ENCODE measurements around the gene KCNK17.
"Not testable (repeated sequence)": the region's sequence is repeated elsewhere in the genome, so short reads cannot be mapped to it uniquely, and the experiment has no call there.

KCNK17 gene

DNA sequence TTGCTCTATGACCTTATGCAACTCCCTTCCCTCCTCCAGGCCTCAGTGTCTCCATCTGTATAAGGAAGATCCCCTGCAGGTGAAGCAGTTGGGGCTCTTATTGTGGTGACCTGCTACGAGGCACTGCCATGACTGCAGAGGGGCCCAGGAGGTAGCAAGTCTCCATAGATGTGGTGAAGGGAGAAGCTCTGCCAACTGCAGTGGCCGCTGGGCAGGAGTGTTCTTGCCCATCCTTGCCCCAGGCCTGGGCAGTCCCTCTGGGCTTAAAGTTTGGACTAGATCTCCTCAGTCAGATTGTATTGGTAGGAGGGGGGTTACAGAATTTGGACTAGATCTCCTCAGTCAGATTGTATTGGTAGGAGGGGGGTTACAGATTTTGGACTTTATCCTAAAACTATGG is 12.2 kb downstream of the KCNK17 start:
- no peak for DNase-seq

- DNase-seq, result no peak
Observed at GRCh38 chr6:39301606-39302005, 12.6 kb downstream of the KCNK17 start.

GRCh38 chr6:39300739-39301138 is 13.5 kb downstream of the KCNK17 start:
- DNase-seq, result no peak

GRCh38 chr6:39298061-39298460 is 16.2 kb downstream of the KCNK17 start:
- no peak for DNase-seq

- no peak for DNase-seq
Observed at GRCh38 chr6:39296745-39297640, 17.2 kb downstream of the KCNK17 start.

GRCh38 chr6:39295611-39296011 is 18.6 kb downstream of the KCNK17 start:
- DNase-seq, result no peak

GRCh38 chr6:39294899-39295298 is 19.3 kb downstream of the KCNK17 start:
- DNase-seq, result no peak

- no peak for DNase-seq
Observed at GRCh38 chr6:39294133-39294532, 20.1 kb downstream of the KCNK17 start.

DNA sequence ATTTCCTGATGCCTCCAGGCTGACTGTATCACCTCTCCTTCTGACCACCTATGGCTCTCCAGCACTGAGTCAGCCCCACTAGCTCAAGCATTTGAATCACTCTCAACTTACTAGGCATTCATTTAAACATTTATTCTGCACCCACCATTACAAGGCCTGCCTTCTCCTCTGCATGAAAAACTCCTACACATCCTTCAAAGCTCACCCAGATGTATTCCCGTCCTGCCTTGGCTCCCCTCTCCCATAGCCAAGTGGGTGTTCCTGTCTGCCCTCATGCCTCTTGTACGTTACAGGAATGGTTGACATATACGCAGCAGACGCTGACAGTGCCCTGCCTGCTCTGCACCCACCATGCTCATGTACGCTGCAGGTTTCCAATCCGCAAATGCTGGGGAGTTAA is 21.6 kb downstream of the KCNK17 start:
- DNase-seq, result no peak

DNA sequence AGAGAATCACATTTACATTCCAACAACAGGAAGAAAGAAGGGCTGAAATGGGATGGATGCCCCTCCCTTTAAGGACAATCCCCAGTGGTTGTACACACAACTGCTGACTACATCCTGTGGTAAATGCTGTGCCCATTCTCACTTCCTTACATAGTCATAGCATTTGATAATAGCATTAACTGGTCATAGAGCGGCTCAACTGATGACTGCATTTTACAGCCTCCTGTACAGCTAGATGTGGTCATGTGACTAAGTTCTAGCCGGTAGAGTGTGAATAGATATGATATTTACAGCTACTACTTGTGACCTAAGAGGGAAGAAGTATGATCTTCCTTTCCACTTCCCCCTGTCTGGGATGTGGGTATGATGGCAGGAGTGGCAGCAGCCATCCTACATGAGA is 24.7 kb downstream of the KCNK17 start:
- no peak for DNase-seq

- no peak for DNase-seq
Observed at GRCh38 chr6:39287601-39288000, 26.6 kb downstream of the KCNK17 start.

- DNase-seq, result not testable (repeated sequence)
Observed at GRCh38 chr6:39286596-39286995, 27.6 kb downstream of the KCNK17 start.

DNA sequence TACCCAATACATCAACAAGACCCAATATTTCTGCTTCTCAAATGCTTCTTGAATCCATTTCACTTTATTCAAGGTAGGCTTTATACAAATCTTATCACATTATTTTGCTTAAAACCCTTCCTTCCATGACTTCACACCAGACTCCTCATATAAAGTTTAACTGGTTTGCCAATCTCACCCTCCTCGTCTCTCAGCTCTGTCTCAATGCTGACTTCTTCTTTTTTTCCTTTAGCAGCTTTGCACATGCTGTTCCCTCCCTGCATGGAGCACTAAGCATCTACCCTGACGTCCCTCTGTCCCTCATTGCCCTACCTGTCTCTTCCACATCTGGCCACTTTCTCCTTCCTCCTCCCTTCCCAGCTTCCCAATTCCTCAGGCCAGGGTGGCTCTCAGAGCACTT is 31.4 kb downstream of the KCNK17 start:
- DNase-seq, result no peak

- DNase-seq, result no peak
Observed at GRCh38 chr6:39281312-39281980, 32.8 kb downstream of the KCNK17 start.

DNA sequence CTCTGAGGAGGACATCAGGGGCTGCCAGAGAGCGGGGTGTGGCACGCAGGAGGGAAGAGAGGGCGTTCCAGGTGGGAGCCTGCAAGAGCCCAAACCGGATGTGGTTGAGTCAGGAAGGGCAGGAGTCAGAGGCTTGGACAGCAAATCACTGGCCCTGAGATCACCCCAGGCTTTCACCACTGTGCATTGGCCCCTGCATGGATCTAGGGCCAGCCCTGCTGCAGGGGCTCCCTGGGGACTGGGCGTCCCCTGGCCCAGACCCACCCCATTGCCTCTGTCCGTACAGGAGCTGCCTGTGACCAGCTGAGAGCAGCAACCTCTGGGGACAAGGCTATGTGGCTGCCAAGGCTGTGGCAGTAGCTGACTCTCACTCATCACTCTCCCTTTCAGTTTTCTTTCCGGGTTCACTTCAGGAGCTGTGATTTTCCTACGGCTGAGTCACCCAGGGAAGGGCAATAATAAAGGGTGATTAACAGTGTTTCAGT is 33.9 kb downstream of the KCNK17 start:
- no peak for DNase-seq

- DNase-seq, result no peak
Observed at GRCh38 chr6:39279539-39279938, 34.7 kb downstream of the KCNK17 start.

GRCh38 chr6:39276379-39276995 is 37.7 kb downstream of the KCNK17 start:
- DNase-seq, result no peak

DNA sequence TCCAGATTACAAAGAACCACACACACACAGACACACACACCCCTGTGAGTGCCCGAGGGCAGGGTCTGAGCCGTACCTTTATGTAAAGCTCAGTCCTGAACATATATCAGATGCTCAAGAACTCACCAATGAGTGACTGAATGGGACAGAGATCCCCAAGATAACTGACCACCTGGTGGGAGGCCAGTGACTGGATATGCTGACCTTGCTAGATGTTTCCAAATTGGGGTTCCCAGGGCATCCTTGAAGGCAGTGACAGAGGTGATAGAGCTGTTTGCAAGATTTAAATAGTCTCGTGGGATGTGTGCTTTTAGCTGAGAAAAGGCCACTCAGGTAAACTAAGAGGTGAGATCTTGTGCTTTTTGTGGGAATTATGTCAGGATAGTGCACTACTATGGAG is 39.3 kb downstream of the KCNK17 start:
- no peak for DNase-seq

DNA sequence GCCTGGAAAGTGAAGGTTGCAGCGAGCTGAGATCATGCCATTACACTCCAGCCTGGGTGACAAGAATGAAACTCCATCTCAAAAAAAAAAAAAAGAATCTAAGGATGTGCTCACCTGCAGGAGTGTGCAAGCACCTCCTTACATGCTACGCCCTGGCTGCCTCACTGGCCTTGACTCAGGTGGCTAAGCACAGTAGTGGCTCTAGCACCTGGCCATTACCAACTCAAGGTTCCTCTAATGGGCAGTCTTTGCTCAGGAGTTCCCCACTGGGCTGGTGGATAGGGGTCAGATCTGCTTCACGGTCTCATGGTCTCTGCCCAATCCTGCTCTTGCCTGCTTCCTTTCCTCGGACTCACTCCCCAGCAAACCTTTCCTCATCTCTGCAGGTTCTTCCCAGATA is 39.7 kb downstream of the KCNK17 start:
- DNase-seq, result no peak

DNA sequence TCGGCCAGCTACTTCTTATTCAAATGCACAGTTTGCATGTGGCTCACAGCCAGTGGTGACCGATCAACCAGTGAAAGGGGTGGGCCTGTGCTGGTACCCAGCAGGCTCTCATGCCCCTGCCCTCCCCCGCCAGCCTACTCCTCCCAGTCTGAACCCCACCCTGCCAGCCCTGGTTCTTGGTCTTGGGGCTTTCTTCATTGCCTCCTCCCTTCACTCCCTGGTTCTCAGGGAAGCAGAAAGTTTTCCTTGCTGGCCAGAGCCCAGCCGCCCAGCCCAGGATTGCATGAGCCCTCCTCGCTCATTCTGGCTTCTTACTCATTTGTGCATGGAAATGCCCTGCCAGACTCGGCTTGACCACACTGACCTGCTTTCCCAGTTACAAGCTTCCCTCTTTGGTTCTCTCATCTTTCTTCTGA is 40.8 kb downstream of the KCNK17 start:
- no peak for DNase-seq

DNA sequence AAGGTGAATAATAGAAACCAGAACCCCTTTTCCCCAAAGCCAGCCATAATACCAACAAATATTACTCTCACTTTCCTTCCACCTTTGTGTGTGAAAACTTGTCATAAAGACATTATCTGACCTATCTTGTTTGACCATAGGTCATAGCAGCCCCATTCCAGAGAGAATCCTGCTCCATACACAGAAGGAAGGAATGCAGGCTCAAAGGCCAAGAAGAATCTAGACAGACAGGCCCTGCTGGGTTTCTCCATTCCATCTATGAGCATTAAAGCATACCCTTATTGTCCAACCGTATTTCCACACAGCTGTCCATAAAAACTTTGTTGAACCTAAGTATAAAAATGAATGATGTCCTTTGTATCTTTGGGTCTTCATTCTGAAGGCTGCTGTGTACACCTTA is 44.3 kb downstream of the KCNK17 start:
- no peak for DNase-seq

DNA sequence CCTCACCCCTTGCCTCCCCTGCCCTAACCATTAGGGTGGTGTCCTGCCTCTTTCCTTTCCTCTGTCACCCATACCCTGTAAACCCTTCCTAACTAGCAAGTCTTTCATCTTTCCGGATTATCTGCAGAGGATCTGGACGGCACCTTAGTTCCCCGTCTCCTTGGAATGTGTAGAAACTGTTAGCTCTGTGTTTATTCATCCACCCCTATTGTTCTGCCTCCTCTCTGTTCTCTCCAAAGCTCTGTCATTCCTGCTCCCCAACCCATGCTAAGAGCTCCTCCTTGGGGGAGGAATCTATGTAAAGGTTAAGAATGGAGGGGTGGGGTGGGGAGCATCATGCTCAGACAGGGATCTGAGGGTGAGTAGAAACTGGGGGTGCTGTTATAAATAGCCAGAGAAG is 45.5 kb downstream of the KCNK17 start:
- DNase-seq, result no peak

- no peak for DNase-seq
Observed at GRCh38 chr6:39268171-39268570, 46.0 kb downstream of the KCNK17 start.
